Posterior cingulate gyrus (tissue), 11 donors: ENCODE data around the gene PGGT1B.
A peak's percentile ranks its signal among the peaks of the same experiment; 100 is the strongest.

Source experiments
- DNase-seq, 10 donors: peaks; one replicate each; pipeline versions ENCODE4 v3.0.0 to v3.0.0-alpha.2; 2020 to 2021; ENCODE audit warnings: mixed read lengths in 3 of 10
- intact Hi-C: fragments of 100-400 bp; cut with DNase I; formaldehyde crosslinking; loops from one replicate; pipeline ENCODE4 v1.15.1; 2023

Gene PGGT1B

GRCh38 chr5:115189866-115190265 is 72.8 kb downstream of the PGGT1B start:
- intact Hi-C loops = no loop called here
- DNase-seq = no peak

- no peak for DNase-seq
- intact Hi-C loops = no loop called here
These were observed 75.9 kb downstream of the PGGT1B start for GRCh38 chr5:115186794-115187193.

GRCh38 chr5:115184770-115185169 is 77.9 kb downstream of the PGGT1B start:
- intact Hi-C loops = no loop called here
- DNase-seq = no peak

GRCh38 chr5:115181757-115182156 is 80.9 kb downstream of the PGGT1B start:
- intact Hi-C loops = no loop called here
- DNase-seq = no peak

GRCh38 chr5:115180165-115180709 is 82.4 kb downstream of the PGGT1B start:
- DNase-seq = peak in 5 of 10 donors; percentile 15 to 86 (median 73)
- intact Hi-C loops = no loop called here

- peak in 3 of 10 donors; percentile 14 to 83 (median 75) for DNase-seq
- intact Hi-C loops = loop anchor here (5.0 kb wide), 1 partner anchor 68 kb away; no protein-coding TSS in a partner anchor
These were observed 83.1 kb downstream of the PGGT1B start for GRCh38 chr5:115179394-115180164.

GRCh38 chr5:115179030-115179393 is 83.7 kb downstream of the PGGT1B start:
- intact Hi-C loops = loop anchor here (5.0 kb wide), 1 partner anchor 68 kb away; no protein-coding TSS in a partner anchor
- peak in 3 of 10 donors; percentile 10 to 65 (median 14) for DNase-seq

GRCh38 chr5:115170929-115171510 is 91.7 kb downstream of the PGGT1B start:
- no peak for DNase-seq

GRCh38 chr5:115170134-115170928 is 92.3 kb downstream of the PGGT1B start:
- intact Hi-C loops = no loop called here
- DNase-seq = peak in 2 of 10 donors; percentile 27 to 90

More at GRCh38 chr5:115170929-115171510, 91.7 kb downstream of the PGGT1B start:
- intact Hi-C loops = no loop called here

GRCh38 chr5:115169487-115170133 is 93.1 kb downstream of the PGGT1B start, which contains the start of gene TRIM36:
Gene TRIM36 (minus strand): TSS chr5:115169908. CDS start chr5:115169634, 274 bp downstream.
- peak; percentile 83 to 99 (median 92) for DNase-seq
- intact Hi-C loops = no loop called here

- peak in 1 of 10 donors; percentile 86 for DNase-seq
- intact Hi-C loops = no loop called here
These were observed 93.7 kb downstream of the PGGT1B start for GRCh38 chr5:115168829-115169486.

GRCh38 chr5:115166744-115167393 is 95.8 kb downstream of the PGGT1B start:
- intact Hi-C loops = no loop called here
- DNase-seq = no peak

- intact Hi-C loops = no loop called here
- no peak for DNase-seq
These were observed 96.9 kb downstream of the PGGT1B start for GRCh38 chr5:115165790-115166189.

GRCh38 chr5:115160975-115161475 is 101.7 kb downstream of the PGGT1B start:
- DNase-seq = no peak
- intact Hi-C loops = no loop called here
